HFFc6 (cell line): ENCODE measurements around the gene GALNTL6. TPM values are rescaled to one million over a fixed set of nuclear protein-coding genes. Genes with fewer than 3 reads are reported as not detected.

Experiments
- DNase-seq: peaks from one replicate; pipeline ENCODE4 v3.0.0-alpha.2; 2018
- H3K27ac Mint-ChIP-seq: 2 replicates; pipeline ENCODE4 v1.8.0; 2020; ENCODE audit warnings: mild to moderate bottlenecking, mixed read lengths
- H3K27me3 Mint-ChIP-seq: 2 replicates; pipeline ENCODE4 v1.8.0; 2021; ENCODE audit warnings: mild to moderate bottlenecking, moderate library complexity, mixed read lengths; ENCODE audit not compliant: insufficient read depth
- H3K36me3 Mint-ChIP-seq: 2 replicates; pipeline ENCODE4 v1.8.0; 2021; ENCODE audit warnings: low read depth, mixed read lengths
- H3K4me1 Mint-ChIP-seq: 2 replicates; pipeline ENCODE4 v1.8.0; 2020; ENCODE audit warnings: low read depth, mixed read lengths
- H3K4me3 Mint-ChIP-seq: 2 replicates; pipeline ENCODE4 v1.8.0; 2020; ENCODE audit warnings: mild to moderate bottlenecking, moderate library complexity, mixed read lengths
- H3K9me3 Mint-ChIP-seq: 2 replicates; pipeline ENCODE4 v1.8.0; 2020; ENCODE audit warnings: mild to moderate bottlenecking, mixed read lengths
- total RNA-seq, 6 experiments: library from RNA; stranded (reverse); fragmentation: NEBNext Ultra II Directional; extraction: Animal tissue kit (Norgen Biotek cat#: 25700); gene quantifications; 2 replicates in 1 of 6; 3 replicates in 5 of 6; pipeline ENCODE4 v1.2.3, GENCODE V29; 2021
- TF ChIP-seq, protein P1 (sequence below): fragments of 200-600 bp; sonication (generic); IDR thresholded peaks from 2 replicates; pipeline ENCODE4 v1.5.0; 2021; ENCODE audit warnings: antibody characterized with exemption, mild to moderate bottlenecking

The GALNTL6 gene
- total RNA-seq, 6 experiments from 2014 or later, result 0.07 TPM; not detected in 5

- Mint-ChIP-seq H3K9me3 (no peaks in the 10 kb centered on the region), H3K27me3 (peaks cover 2% of the 10 kb centered on the region; the same call in 1 of the 2 replicates), H3K4me3 (no peak overlapping the region), H3K36me3 (no peaks in the 10 kb centered on the region), H3K4me1 (0 out of 2 replicates have a peak, but pooled peaks cover 6% of the 10 kb centered on the region), H3K27ac (no peak overlapping the region)
- TF ChIP-seq, protein P1, sequence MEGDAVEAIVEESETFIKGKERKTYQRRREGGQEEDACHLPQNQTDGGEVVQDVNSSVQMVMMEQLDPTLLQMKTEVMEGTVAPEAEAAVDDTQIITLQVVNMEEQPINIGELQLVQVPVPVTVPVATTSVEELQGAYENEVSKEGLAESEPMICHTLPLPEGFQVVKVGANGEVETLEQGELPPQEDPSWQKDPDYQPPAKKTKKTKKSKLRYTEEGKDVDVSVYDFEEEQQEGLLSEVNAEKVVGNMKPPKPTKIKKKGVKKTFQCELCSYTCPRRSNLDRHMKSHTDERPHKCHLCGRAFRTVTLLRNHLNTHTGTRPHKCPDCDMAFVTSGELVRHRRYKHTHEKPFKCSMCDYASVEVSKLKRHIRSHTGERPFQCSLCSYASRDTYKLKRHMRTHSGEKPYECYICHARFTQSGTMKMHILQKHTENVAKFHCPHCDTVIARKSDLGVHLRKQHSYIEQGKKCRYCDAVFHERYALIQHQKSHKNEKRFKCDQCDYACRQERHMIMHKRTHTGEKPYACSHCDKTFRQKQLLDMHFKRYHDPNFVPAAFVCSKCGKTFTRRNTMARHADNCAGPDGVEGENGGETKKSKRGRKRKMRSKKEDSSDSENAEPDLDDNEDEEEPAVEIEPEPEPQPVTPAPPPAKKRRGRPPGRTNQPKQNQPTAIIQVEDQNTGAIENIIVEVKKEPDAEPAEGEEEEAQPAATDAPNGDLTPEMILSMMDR, result no peak
- DNase-seq, result no peak
These were observed 1243.5 kb downstream of the GALNTL6 start for GRCh38 chr4:173056710-173057109.

GRCh38 chr4:173057442-173057841 lies 1244.2 kb downstream of the GALNTL6 start:
- no peak for DNase-seq
- 0 out of 2 replicates have a peak, but pooled peaks cover 6% of the 10 kb centered on the region for H3K4me1 Mint-ChIP-seq
- no peaks in the 10 kb centered on the region for H3K9me3 Mint-ChIP-seq
- H3K36me3 Mint-ChIP-seq, result no peaks in the 10 kb centered on the region
- H3K4me3 Mint-ChIP-seq, result no peak overlapping the region
- H3K27me3 Mint-ChIP-seq, result peaks cover 4% of the 10 kb centered on the region; the same call in 1 of the 2 replicates
- H3K27ac Mint-ChIP-seq, result no peak overlapping the region
- TF ChIP-seq, protein P1, result no peak

GRCh38 chr4:173057901-173058300 lies 1244.7 kb downstream of the GALNTL6 start:
- Mint-ChIP-seq H3K36me3 (no peaks in the 10 kb centered on the region), H3K27me3 (peaks cover 4% of the 10 kb centered on the region; the same call in 1 of the 2 replicates), H3K4me3 (no peak overlapping the region), H3K27ac (no peak overlapping the region), H3K9me3 (no peaks in the 10 kb centered on the region), H3K4me1 (0 out of 2 replicates have a peak, but pooled peaks cover 6% of the 10 kb centered on the region)
- no peak for DNase-seq
- TF ChIP-seq, protein P1, result no peak

DNA sequence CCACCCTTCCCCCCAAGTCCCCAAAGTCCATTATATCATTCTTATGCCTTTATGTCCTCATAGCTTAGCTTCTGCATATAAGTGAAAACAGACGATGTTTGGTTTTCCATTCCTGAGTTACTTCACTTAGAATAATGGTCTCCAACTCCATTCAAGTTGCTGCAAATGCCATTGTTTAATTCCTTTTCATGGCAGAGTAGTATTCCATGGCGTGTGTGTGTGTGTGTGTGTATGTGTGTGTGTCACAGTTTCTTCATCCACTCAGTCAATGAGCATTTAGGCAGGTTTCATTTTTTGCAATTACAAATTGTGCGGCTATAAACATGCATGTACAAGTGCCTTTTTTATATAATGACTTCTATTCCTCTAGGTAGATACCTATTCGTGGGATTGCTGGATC lies 1248.0 kb downstream of the GALNTL6 start:
- no peak overlapping the region for H3K27ac Mint-ChIP-seq
- TF ChIP-seq, protein P1, result no peak
- DNase-seq, result no peak

GRCh38 chr4:173073939-173074500 lies 1260.8 kb downstream of the GALNTL6 start:
- H3K36me3 Mint-ChIP-seq, result no peaks in the 10 kb centered on the region
- H3K27me3 Mint-ChIP-seq, result peaks cover under 1% of the 10 kb centered on the region
- DNase-seq, result no peak
- H3K4me3 Mint-ChIP-seq, result no peak overlapping the region
- no peak overlapping the region for H3K27ac Mint-ChIP-seq
- TF ChIP-seq, protein P1, result no peak
- no peaks in the 10 kb centered on the region for H3K9me3 Mint-ChIP-seq
- H3K4me1 Mint-ChIP-seq, result no peaks in the 10 kb centered on the region

More for the DNA sequence above, 1248.0 kb downstream of the GALNTL6 start:
- H3K4me3 Mint-ChIP-seq, result no peak overlapping the region
- H3K4me1 Mint-ChIP-seq, result 0 out of 2 replicates have a peak, but pooled peaks cover 6% of the 10 kb centered on the region
- peaks cover 7% of the 10 kb centered on the region for H3K27me3 Mint-ChIP-seq
- H3K36me3 Mint-ChIP-seq, result no peaks in the 10 kb centered on the region
- no peaks in the 10 kb centered on the region for H3K9me3 Mint-ChIP-seq
